IMR-90 (cell line): ENCODE data around the gene ZMYM2. TPM values are rescaled to one million over a fixed set of nuclear protein-coding genes. Genes with fewer than 3 reads are reported as not detected.

ENCODE experiments used
- ATAC-seq: fragments of 200-7000 bp; cut with Tn5 transposase; 2 replicates; pipeline ENCODE4 v1.9.1; 2020; ENCODE audit warnings: low read depth, mild to moderate bottlenecking, moderate library complexity
- BruUV-seq: library from RNA; stranded (reverse); fragments of 400-500 nt; replicated peaks from 2 replicates; lab custom pipeline; 2021; lab: Mats Ljungman, UMichigan
- CTCF ChIA-PET: fragments of 300-600 bp; formaldehyde crosslinking; extraction: SDS; loops from one replicate; lab custom pipeline; 2021; ENCODE audit warnings: antibody characterized with exemption; lab: Yijun Ruan, JAX
- POLR2A ChIA-PET: fragments of 300-600 bp; sonication (Branson Sonifier 250); formaldehyde crosslinking; loops from one replicate; lab custom pipeline; 2022; ENCODE audit warnings: antibody characterized with exemption; ENCODE audit not compliant: unreplicated experiment; lab: Charles Lee
- DNase-seq: peaks from one replicate; pipeline ENCODE4 v3.0.0; 2013
- H2AFZ ChIP-seq: replicated peaks from 2 replicates; pipeline ENCODE3; 2013; ENCODE audit warnings: low read length, mild to moderate bottlenecking; ENCODE audit not compliant: poor library complexity
- H2AK5ac ChIP-seq: 2 replicates; pipeline ENCODE4 v1.6.1; 2013; ENCODE audit warnings: low read depth, low read length, inconsistent platforms
- H2AK9ac ChIP-seq: replicated peaks from 2 replicates; pipeline ENCODE3; 2013; ENCODE audit warnings: mild to moderate bottlenecking, low read depth, low read length, moderate library complexity; ENCODE audit not compliant: poor library complexity
- H2BK120ac ChIP-seq: 2 replicates; pipeline ENCODE4 v1.6.1; 2013; ENCODE audit warnings: low read depth, low read length, inconsistent platforms
- H2BK15ac ChIP-seq: 3 replicates; pipeline ENCODE4 v1.6.1; 2013; ENCODE audit warnings: low read depth, low read length, inconsistent platforms
- H2BK20ac ChIP-seq: 2 replicates; pipeline ENCODE4 v1.6.1; 2013; ENCODE audit warnings: low read depth, mild to moderate bottlenecking, inconsistent platforms, low read length, moderate library complexity
- H2BK5ac ChIP-seq: 2 replicates; pipeline ENCODE4 v1.6.1; 2013; ENCODE audit warnings: mild to moderate bottlenecking, low read depth, low read length, inconsistent platforms; ENCODE audit not compliant: poor library complexity, severe bottlenecking
- H3K14ac ChIP-seq: replicated peaks from 2 replicates; pipeline ENCODE4 v1.6.1; 2013; ENCODE audit warnings: low read depth, low read length, inconsistent platforms
- H3K18ac ChIP-seq: 2 replicates; pipeline ENCODE4 v1.6.1; 2013; ENCODE audit warnings: low read depth, low read length, control low read depth
- H3K23ac ChIP-seq: 2 replicates; pipeline ENCODE4 v1.6.1; 2013; ENCODE audit warnings: low read depth, low read length, inconsistent platforms
- H3K27ac ChIP-seq: 2 replicates; pipeline ENCODE4 v1.5.1; 2013; ENCODE audit warnings: mild to moderate bottlenecking, control low read depth, low read length; ENCODE audit not compliant: insufficient read depth
- H3K27me3 ChIP-seq: 2 replicates; pipeline ENCODE4 v1.6.1; 2013; ENCODE audit warnings: low read length; ENCODE audit not compliant: control insufficient read depth, insufficient read depth
- H3K36me3 ChIP-seq: 2 replicates; pipeline ENCODE4 v1.6.1; 2013; ENCODE audit warnings: low read length, mixed read lengths; ENCODE audit not compliant: control insufficient read depth, insufficient read depth
- H3K4ac ChIP-seq: 2 replicates; pipeline ENCODE4 v1.6.1; 2013; ENCODE audit warnings: low read depth, low read length, inconsistent platforms
- H3K4me1 ChIP-seq: 2 replicates; pipeline ENCODE4 v1.6.1; 2013; ENCODE audit warnings: low read length, mixed read lengths; ENCODE audit not compliant: control insufficient read depth, insufficient read depth
- H3K4me2 ChIP-seq: 2 replicates; pipeline ENCODE4 v1.6.1; 2013; ENCODE audit warnings: low read depth, mild to moderate bottlenecking, control low read depth, low read length, moderate library complexity
- H3K4me3 ChIP-seq: 2 replicates; pipeline ENCODE4 v1.5.1; 2013; ENCODE audit warnings: low read depth, mild to moderate bottlenecking, control low read depth, low read length, moderate library complexity; ENCODE audit not compliant: insufficient read depth
- H3K56ac ChIP-seq: 2 replicates; pipeline ENCODE4 v1.6.1; 2013; ENCODE audit warnings: low read length, inconsistent platforms; ENCODE audit not compliant: insufficient read depth; ENCODE audit errors: extremely low read depth
- H3K79me1 ChIP-seq, 2 experiments: 2 replicates each; pipeline ENCODE4 v1.6.1; 2013; ENCODE audit warnings: low read length in 2 of 2, inconsistent platforms in 1 of 2, low read depth in 1 of 2
- H3K9ac ChIP-seq: 2 replicates; pipeline ENCODE4 v1.6.1; 2013; ENCODE audit warnings: low read depth, low read length, control low read depth
- H3K9me1 ChIP-seq: 2 replicates; pipeline ENCODE4 v1.6.1; 2013; ENCODE audit warnings: low read length, inconsistent platforms; ENCODE audit not compliant: insufficient read depth
- H3K9me3 ChIP-seq: 2 replicates; pipeline ENCODE4 v1.6.1; 2013; ENCODE audit warnings: low read length; ENCODE audit not compliant: control insufficient read depth, insufficient read depth
- H4K20me1 ChIP-seq: 2 replicates; pipeline ENCODE4 v1.6.1; 2013; ENCODE audit warnings: low read length, inconsistent platforms; ENCODE audit not compliant: insufficient read depth
- H4K5ac ChIP-seq: 2 replicates; pipeline ENCODE4 v1.6.1; 2013; ENCODE audit warnings: mild to moderate bottlenecking, low read depth, low read length, control low read depth
- H4K8ac ChIP-seq, 2 experiments: 2 replicates each; pipeline ENCODE4 v1.6.1; 2013; ENCODE audit warnings: low read depth in 2 of 2, low read length in 2 of 2, control low read depth in 1 of 2, inconsistent platforms in 1 of 2
- H4K91ac ChIP-seq: 2 replicates; pipeline ENCODE4 v1.6.1; 2013; ENCODE audit warnings: low read depth, low read length, inconsistent platforms; ENCODE audit not compliant: insufficient read depth
- BHLHE40 ChIP-seq: fragments of 150-350 bp; IDR thresholded peaks from 2 replicates; pipeline ENCODE4 v1.6.1; 2016; ENCODE audit warnings: mild to moderate bottlenecking, low read depth, low read length
- WGBS, 2 experiments: methylation state at CpG; one replicate each; pipeline versions ENCODE4 v1.1.5 to v1.1.7; 2013; ENCODE audit warnings: missing lambda C conversion rate in 2 of 2; ENCODE audit not compliant: insufficient read length in 1 of 2; ENCODE audit errors: extremely low coverage in 2 of 2; 5-methylcytosine and 5-hydroxymethylcytosine counted together
- dilution Hi-C: fragments of 300-500 bp; cut with HindIII; formaldehyde crosslinking; loops from one replicate; pipeline ENCODE4 v1.14.3; 2018; ENCODE audit warnings: low sequenced_read_pairs; ENCODE audit not compliant: unreplicated experiment
- in situ Hi-C: fragments of 300-500 bp; cut with MboI; formaldehyde crosslinking; loops from 3 replicates; pipeline ENCODE4 v1.14.3; 2019; ENCODE audit warnings: low sequenced_read_pairs, inconsistent platforms, mixed read lengths
- intact Hi-C: fragments of 100-400 bp; cut with micrococcal nuclease; formaldehyde crosslinking; loops from 2 replicates; pipeline ENCODE4 v1.10.0; 2022
- polyA plus RNA-seq, 3 experiments: library from polyadenylated mRNA; depleted of rRNA; stranded (reverse); fragments of >200 nt; gene quantifications; 2 replicates each; pipeline ENCODE4 v1.2.3, GENCODE V29; 2012; ENCODE audit warnings: low replicate concordance in 1 of 3
- total RNA-seq: library from RNA; depleted of rRNA; stranded (reverse); fragments of >200 nt; gene quantifications from 2 replicates; pipeline ENCODE4 v1.2.3, GENCODE V29; 2012

ZMYM2 gene
- total and polyA plus RNA-seq, 2 of the 4 experiments (the other 2 are of a cell fraction): 15.7 to 51.1 TPM

- CTCF ChIA-PET: interaction anchor here (0.6 kb wide), 2 partner anchors 54 to 100 kb away, joined by 3 to 5 read pairs; no protein-coding TSS in a partner anchor
Measured at GRCh38 chr13:20069956-20070355, 111.4 kb downstream of the ZMYM2 start.

More at GRCh38 chr13:20069956-20070355, 111.4 kb downstream of the ZMYM2 start:
- H4K91ac ChIP-seq: no peak overlapping the region
- no peak overlapping the region for H4K8ac ChIP-seq
- no peak overlapping the region for H3K4me3 ChIP-seq
- intact Hi-C loops: loop anchor here (10.0 kb wide), 1 partner anchor 55 kb away; no protein-coding TSS in a partner anchor
- no peak overlapping the region for H2BK5ac ChIP-seq
- peaks cover 8 to 10% of the 10 kb centered on the region in 2 experiments; a peak in 3 of 4 replicates for H3K79me1 ChIP-seq
- H3K27me3 ChIP-seq: no peaks in the 10 kb centered on the region
- no peak overlapping the region for H3K23ac ChIP-seq
- H2AK9ac ChIP-seq: no peak overlapping the region
- POLR2A ChIA-PET: no interaction called here
- H3K4ac ChIP-seq: no peak overlapping the region
- ATAC-seq (no peak), DNase-seq (no peak)
- H4K20me1 ChIP-seq: no peaks in the 10 kb centered on the region; the same call in 1 of the 2 replicates
- H3K4me1 ChIP-seq: no peaks in the 10 kb centered on the region; the same call in 1 of the 2 replicates
- no peak overlapping the region for H4K5ac ChIP-seq
- no peaks in the 10 kb centered on the region for H3K9me3 ChIP-seq
- no peak overlapping the region for H3K4me2 ChIP-seq
- H3K9me1 ChIP-seq: peaks cover 9% of the 10 kb centered on the region; the same call in 1 of the 2 replicates
- in situ Hi-C loops: no loop called here
- H2BK15ac ChIP-seq: no peak overlapping the region
- no peak overlapping the region for H2AFZ ChIP-seq
- dilution Hi-C loops: no loop called here
- peaks cover 30% of the 10 kb centered on the region for H3K36me3 ChIP-seq
- no peak overlapping the region for H3K18ac ChIP-seq
- no CpG with 5 or more reads among the region's 3 CpGs for WGBS, 2 experiments
- H3K56ac ChIP-seq: no peak overlapping the region
- TF ChIP-seq BHLHE40: no peak
- H2AK5ac ChIP-seq: no peak overlapping the region
- H3K27ac ChIP-seq: no peak overlapping the region
- no peak overlapping the region for H3K9ac ChIP-seq
- H3K14ac ChIP-seq: no peak overlapping the region
- no peak overlapping the region for H2BK120ac ChIP-seq
- no TSS peak for BruUV-seq
- no peak overlapping the region for H2BK20ac ChIP-seq
